Glutamatergic neuron (in vitro differentiated cells): ENCODE measurements around the gene LAMA3. TPM values are rescaled to one million over a fixed set of nuclear protein-coding genes. Genes with fewer than 3 reads are reported as not detected.

Experiments used
- DNase-seq: peaks from one replicate; pipeline ENCODE4 v3.0.0; 2022
- H3K27ac Mint-ChIP-seq: one replicate; pipeline ENCODE4 v1.8.0; 2020; ENCODE audit warnings: mild to moderate bottlenecking, mixed read lengths, inconsistent platforms; ENCODE audit not compliant: unreplicated experiment
- H3K27me3 Mint-ChIP-seq: one replicate; pipeline ENCODE4 v1.8.0; 2020; ENCODE audit warnings: mild to moderate bottlenecking, moderate library complexity, mixed read lengths, inconsistent platforms; ENCODE audit not compliant: unreplicated experiment
- H3K36me3 Mint-ChIP-seq: one replicate; pipeline ENCODE4 v1.8.0; 2020; ENCODE audit warnings: mild to moderate bottlenecking, mixed read lengths, inconsistent platforms; ENCODE audit not compliant: unreplicated experiment
- H3K4me1 Mint-ChIP-seq: one replicate; pipeline ENCODE4 v1.8.0; 2020; ENCODE audit warnings: mild to moderate bottlenecking, low read depth, mixed read lengths, inconsistent platforms; ENCODE audit not compliant: unreplicated experiment
- H3K4me3 Mint-ChIP-seq: one replicate; pipeline ENCODE4 v1.8.0; 2020; ENCODE audit warnings: mild to moderate bottlenecking, mixed read lengths, inconsistent platforms; ENCODE audit not compliant: unreplicated experiment
- H3K9me3 Mint-ChIP-seq: one replicate; pipeline ENCODE4 v1.8.0; 2020; ENCODE audit warnings: mild to moderate bottlenecking, moderate library complexity, mixed read lengths, inconsistent platforms; ENCODE audit not compliant: unreplicated experiment
- total RNA-seq: library from RNA; stranded (reverse); fragmentation: NEBNext Ultra II Directional; extraction: Animal tissue kit (Norgen Biotek cat#: 25700); gene quantifications from one replicate; pipeline ENCODE4 v1.2.1, GENCODE V29; 2021; ENCODE audit not compliant: unreplicated experiment
- TF ChIP-seq, protein P1 (sequence below): fragments of 200-600 bp; sonication (generic); IDR thresholded peaks from one replicate; pipeline ENCODE4 v1.5.0; 2021; ENCODE audit not compliant: partially characterized antibody, unreplicated experiment

The LAMA3 gene
- total RNA-seq, 1 donor from 2014 or later: 2.1 TPM

DNA sequence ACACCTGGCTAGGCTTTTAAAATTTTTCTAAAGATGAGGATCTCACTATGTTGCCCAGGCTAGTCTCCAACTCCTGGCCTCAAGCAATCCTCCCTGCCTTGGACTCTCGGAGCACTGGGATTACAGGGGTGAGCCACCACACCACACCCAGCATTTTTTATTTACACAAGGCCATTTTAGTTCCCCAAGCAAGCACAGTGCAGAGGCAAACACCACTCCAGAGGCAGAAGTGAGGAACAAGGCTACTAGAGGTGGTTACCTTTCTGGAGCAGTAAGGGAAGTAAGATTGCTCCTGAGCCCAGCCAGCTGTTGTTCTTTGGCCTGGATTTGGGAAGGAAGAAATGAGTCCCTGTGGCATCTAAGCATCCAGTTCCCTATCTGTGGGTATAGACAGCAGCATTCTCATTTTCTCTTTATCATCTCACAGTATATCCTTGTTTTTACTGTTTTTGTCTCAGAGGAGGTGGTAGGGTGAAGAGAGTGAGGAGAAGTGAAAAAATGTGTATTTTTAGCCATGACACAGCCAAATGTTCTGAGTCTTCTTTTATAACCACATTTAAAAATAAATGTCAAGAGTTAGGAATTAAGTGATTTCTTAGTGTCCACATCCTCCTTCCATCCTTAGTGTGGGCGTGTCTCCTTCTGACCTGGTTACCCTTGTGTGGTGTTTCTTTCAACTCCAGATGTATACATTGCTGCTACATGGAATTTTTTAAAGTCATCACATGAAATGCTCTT lies 314.8 kb downstream of the LAMA3 start:
- TF ChIP-seq, protein P1, sequence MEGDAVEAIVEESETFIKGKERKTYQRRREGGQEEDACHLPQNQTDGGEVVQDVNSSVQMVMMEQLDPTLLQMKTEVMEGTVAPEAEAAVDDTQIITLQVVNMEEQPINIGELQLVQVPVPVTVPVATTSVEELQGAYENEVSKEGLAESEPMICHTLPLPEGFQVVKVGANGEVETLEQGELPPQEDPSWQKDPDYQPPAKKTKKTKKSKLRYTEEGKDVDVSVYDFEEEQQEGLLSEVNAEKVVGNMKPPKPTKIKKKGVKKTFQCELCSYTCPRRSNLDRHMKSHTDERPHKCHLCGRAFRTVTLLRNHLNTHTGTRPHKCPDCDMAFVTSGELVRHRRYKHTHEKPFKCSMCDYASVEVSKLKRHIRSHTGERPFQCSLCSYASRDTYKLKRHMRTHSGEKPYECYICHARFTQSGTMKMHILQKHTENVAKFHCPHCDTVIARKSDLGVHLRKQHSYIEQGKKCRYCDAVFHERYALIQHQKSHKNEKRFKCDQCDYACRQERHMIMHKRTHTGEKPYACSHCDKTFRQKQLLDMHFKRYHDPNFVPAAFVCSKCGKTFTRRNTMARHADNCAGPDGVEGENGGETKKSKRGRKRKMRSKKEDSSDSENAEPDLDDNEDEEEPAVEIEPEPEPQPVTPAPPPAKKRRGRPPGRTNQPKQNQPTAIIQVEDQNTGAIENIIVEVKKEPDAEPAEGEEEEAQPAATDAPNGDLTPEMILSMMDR: no peak
- Mint-ChIP-seq H3K27ac (no peak overlapping the region), H3K9me3 (peaks cover 2% of the 10 kb centered on the region), H3K4me3 (no peak overlapping the region), H3K27me3 (no peaks in the 10 kb centered on the region), H3K4me1 (peaks cover 3% of the 10 kb centered on the region), H3K36me3 (no peaks in the 10 kb centered on the region)
- DNase-seq: no peak

Other genes with a start within 250 kb of the LAMA3 start
- gene RIOK3, start 236.2 kb upstream of the LAMA3 start, total RNA-seq: 105 TPM
- 28.5 TPM for gene RMC1, start 185.9 kb upstream of the LAMA3 start, total RNA-seq
- 44.8 TPM for gene NPC1, start 102.9 kb upstream of the LAMA3 start, total RNA-seq
- gene ANKRD29, start 26.5 kb upstream of the LAMA3 start, total RNA-seq: not detected